Panc1 (cell line): ENCODE results near the gene ARMC3. TPM values are rescaled to one million over a fixed set of nuclear protein-coding genes. Genes with fewer than 3 reads are reported as not detected.

Experiments used
- ATAC-seq: fragments of 200-7000 bp; cut with Tn5 transposase; 2 replicates; pipeline ENCODE4 v1.9.1; 2020; ENCODE audit warnings: mild to moderate bottlenecking, moderate library complexity
- BruUV-seq: library from RNA; stranded (reverse); fragments of 400-500 nt; replicated peaks from 2 replicates; lab custom pipeline; 2021; lab: Mats Ljungman, UMichigan
- CTCF ChIA-PET: fragments of 300-600 bp; sonication (Branson Sonifier 250); formaldehyde crosslinking; loops from one replicate; lab custom pipeline; 2022; ENCODE audit warnings: antibody characterized with exemption; lab: Charles Lee
- POLR2A ChIA-PET: fragments of 300-600 bp; sonication (Branson Sonifier 250); formaldehyde crosslinking; loops from one replicate; lab custom pipeline; 2022; ENCODE audit warnings: antibody characterized with exemption; lab: Charles Lee
- DNase-seq: peaks from one replicate; pipeline ENCODE4 v3.0.0-alpha.2; 2010; ENCODE audit warnings: low read depth, low spot score
- H3K27ac ChIP-seq: 2 replicates; pipeline ENCODE4 v1.5.1; 2011; ENCODE audit warnings: mild to moderate bottlenecking, low read length, inconsistent platforms
- H3K27me3 ChIP-seq: fragments of 200-500 bp; sonication (Bioruptor generic); 2 replicates; pipeline ENCODE4 v1.6.0; 2014; ENCODE audit warnings: low read length, inconsistent platforms; ENCODE audit not compliant: control insufficient read depth, insufficient read depth
- H3K36me3 ChIP-seq: fragments of 200-500 bp; sonication (Bioruptor generic); 2 replicates; pipeline ENCODE4 v1.5.1; 2014; ENCODE audit warnings: inconsistent platforms, mild to moderate bottlenecking, low read length, moderate library complexity; ENCODE audit not compliant: control insufficient read depth, insufficient read depth
- H3K4me1 ChIP-seq: 2 replicates; pipeline ENCODE4 v1.5.1; 2011; ENCODE audit warnings: inconsistent platforms, mild to moderate bottlenecking, low read length, moderate library complexity; ENCODE audit not compliant: control insufficient read depth, insufficient read depth
- H3K4me3 ChIP-seq, 2 experiments: 2 replicates each; pipeline ENCODE4 v1.5.1; 2011 to 2012; ENCODE audit warnings: low read depth in 2 of 2, low read length in 2 of 2, mild to moderate bottlenecking in 2 of 2, inconsistent platforms in 1 of 2, moderate library complexity in 1 of 2
- H3K9me3 ChIP-seq: fragments of 200-500 bp; sonication (Bioruptor generic); 2 replicates; pipeline ENCODE4 v1.5.1; 2014; ENCODE audit warnings: low read depth, mild to moderate bottlenecking, inconsistent platforms, low read length, moderate library complexity; ENCODE audit not compliant: control insufficient read depth, insufficient read depth
- POLR2AphosphoS5 ChIP-seq: IDR thresholded peaks from 2 replicates; pipeline ENCODE4 v1.6.1; 2012; ENCODE audit warnings: mild to moderate bottlenecking, low read depth, low read length, moderate library complexity
- SIN3A ChIP-seq: IDR thresholded peaks from 2 replicates; pipeline ENCODE4 v1.6.1; 2012; ENCODE audit warnings: low read depth, mild to moderate bottlenecking, low read length, moderate library complexity, borderline replicate concordance; ENCODE audit not compliant: insufficient read depth
- TCF7L2 ChIP-seq: IDR thresholded peaks from 2 replicates; pipeline ENCODE4 v1.6.1; 2011; ENCODE audit warnings: mild to moderate bottlenecking, low read depth, low read length, inconsistent platforms
- in situ Hi-C: cut with HindIII; loops from 2 replicates; pipeline ENCODE4 v1.10.0; 2016; ENCODE audit warnings: low sequenced_read_pairs, low pct_unique_long_range_greater_than_20kb
- intact Hi-C: fragments of 100-400 bp; cut with micrococcal nuclease; formaldehyde crosslinking; loops from one replicate; pipeline ENCODE4 v1.10.0; 2022; ENCODE audit not compliant: unreplicated experiment
- total RNA-seq: library from RNA; stranded (reverse); gene quantifications from one replicate; pipeline ENCODE4 v1.2.1, GENCODE V29; 2021; ENCODE audit not compliant: unreplicated experiment
- TF ChIP-seq, protein P1 (sequence below), 2 experiments: IDR thresholded peaks; 2 replicates each; pipeline ENCODE4 v1.6.1; 2011 to 2012; ENCODE audit warnings: low read depth in 2 of 2, control low read depth in 1 of 2, low read length in 1 of 2, mild to moderate bottlenecking in 1 of 2, moderate library complexity in 1 of 2; ENCODE audit not compliant: insufficient read depth in 1 of 2
- TF ChIP-seq, protein P2 (sequence below): fragments of 450-650 bp; IDR thresholded peaks from 2 replicates; pipeline ENCODE4 v1.5.1; 2017; ENCODE audit warnings: mild to moderate bottlenecking

ARMC3 gene
- total RNA-seq, 1 experiment from 2014 or later, result 1.0 TPM

GRCh38 chr10:22895252-22895651 is 32.6 kb upstream of the ARMC3 start:
- in situ Hi-C loops (no loop called here), intact Hi-C loops (no loop called here)
- no peaks in the 10 kb centered on the region for H3K36me3 ChIP-seq
- TF ChIP-seq POLR2AphosphoS5 (no peak), TCF7L2 (no peak), SIN3A (no peak)
- TF ChIP-seq, protein P1, sequence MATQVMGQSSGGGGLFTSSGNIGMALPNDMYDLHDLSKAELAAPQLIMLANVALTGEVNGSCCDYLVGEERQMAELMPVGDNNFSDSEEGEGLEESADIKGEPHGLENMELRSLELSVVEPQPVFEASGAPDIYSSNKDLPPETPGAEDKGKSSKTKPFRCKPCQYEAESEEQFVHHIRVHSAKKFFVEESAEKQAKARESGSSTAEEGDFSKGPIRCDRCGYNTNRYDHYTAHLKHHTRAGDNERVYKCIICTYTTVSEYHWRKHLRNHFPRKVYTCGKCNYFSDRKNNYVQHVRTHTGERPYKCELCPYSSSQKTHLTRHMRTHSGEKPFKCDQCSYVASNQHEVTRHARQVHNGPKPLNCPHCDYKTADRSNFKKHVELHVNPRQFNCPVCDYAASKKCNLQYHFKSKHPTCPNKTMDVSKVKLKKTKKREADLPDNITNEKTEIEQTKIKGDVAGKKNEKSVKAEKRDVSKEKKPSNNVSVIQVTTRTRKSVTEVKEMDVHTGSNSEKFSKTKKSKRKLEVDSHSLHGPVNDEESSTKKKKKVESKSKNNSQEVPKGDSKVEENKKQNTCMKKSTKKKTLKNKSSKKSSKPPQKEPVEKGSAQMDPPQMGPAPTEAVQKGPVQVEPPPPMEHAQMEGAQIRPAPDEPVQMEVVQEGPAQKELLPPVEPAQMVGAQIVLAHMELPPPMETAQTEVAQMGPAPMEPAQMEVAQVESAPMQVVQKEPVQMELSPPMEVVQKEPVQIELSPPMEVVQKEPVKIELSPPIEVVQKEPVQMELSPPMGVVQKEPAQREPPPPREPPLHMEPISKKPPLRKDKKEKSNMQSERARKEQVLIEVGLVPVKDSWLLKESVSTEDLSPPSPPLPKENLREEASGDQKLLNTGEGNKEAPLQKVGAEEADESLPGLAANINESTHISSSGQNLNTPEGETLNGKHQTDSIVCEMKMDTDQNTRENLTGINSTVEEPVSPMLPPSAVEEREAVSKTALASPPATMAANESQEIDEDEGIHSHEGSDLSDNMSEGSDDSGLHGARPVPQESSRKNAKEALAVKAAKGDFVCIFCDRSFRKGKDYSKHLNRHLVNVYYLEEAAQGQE (IDR thresholded peaks at IDR 0.05; ENCODE audit: insufficient read depth in 1 of 2, low read depth in 2 of 2, low read length in 1 of 2), result no peak
- TF ChIP-seq, protein P2, sequence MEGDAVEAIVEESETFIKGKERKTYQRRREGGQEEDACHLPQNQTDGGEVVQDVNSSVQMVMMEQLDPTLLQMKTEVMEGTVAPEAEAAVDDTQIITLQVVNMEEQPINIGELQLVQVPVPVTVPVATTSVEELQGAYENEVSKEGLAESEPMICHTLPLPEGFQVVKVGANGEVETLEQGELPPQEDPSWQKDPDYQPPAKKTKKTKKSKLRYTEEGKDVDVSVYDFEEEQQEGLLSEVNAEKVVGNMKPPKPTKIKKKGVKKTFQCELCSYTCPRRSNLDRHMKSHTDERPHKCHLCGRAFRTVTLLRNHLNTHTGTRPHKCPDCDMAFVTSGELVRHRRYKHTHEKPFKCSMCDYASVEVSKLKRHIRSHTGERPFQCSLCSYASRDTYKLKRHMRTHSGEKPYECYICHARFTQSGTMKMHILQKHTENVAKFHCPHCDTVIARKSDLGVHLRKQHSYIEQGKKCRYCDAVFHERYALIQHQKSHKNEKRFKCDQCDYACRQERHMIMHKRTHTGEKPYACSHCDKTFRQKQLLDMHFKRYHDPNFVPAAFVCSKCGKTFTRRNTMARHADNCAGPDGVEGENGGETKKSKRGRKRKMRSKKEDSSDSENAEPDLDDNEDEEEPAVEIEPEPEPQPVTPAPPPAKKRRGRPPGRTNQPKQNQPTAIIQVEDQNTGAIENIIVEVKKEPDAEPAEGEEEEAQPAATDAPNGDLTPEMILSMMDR, result no peak
- no peaks in the 10 kb centered on the region for H3K4me1 ChIP-seq
- no peaks in the 10 kb centered on the region for H3K9me3 ChIP-seq
- no peaks in the 10 kb centered on the region for H3K27me3 ChIP-seq
- ChIA-PET POLR2A (no interaction called here), CTCF (no interaction called here)
- H3K4me3 ChIP-seq, result no peak overlapping the region
- H3K27ac ChIP-seq, result no peak overlapping the region
- ATAC-seq, result no peak
- no peak for DNase-seq
- no TSS peak for BruUV-seq

DNA sequence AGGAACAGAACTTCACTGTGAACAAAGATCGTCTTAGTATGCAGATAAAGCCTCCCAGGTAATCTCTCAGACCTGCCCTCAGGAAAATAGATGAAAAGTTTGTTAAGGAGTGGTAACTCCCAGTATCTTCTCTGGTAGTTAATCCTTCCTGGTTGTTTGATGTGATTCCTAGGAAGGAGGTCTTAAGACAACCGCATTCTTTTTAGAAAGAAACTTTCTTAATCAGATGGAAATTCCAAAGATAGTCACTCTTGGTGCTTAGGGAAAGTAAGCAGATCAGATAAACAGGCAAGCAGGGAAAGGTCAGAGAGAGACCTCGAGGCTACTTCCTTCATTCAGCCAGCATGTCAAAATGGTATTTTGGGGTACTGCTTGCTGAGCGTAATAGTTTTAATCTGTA is 30.5 kb upstream of the ARMC3 start:
- Histone ChIP-seq H3K9me3 (no peaks in the 10 kb centered on the region), H3K36me3 (no peaks in the 10 kb centered on the region), H3K4me1 (no peaks in the 10 kb centered on the region), H3K27ac (no peak overlapping the region), H3K27me3 (no peaks in the 10 kb centered on the region), H3K4me3 (no peak overlapping the region)
- no peak for DNase-seq
- ChIA-PET POLR2A (no interaction called here), CTCF (no interaction called here)
- TF ChIP-seq SIN3A, result no peak
- TF ChIP-seq, protein P1 (IDR thresholded peaks at IDR 0.05; ENCODE audit: insufficient read depth in 1 of 2, low read depth in 2 of 2, low read length in 1 of 2), result no peak
- TF ChIP-seq, protein P2, result no peak
- intact Hi-C loops, result no loop called here
- no peak for ATAC-seq
- in situ Hi-C loops, result no loop called here
- BruUV-seq, result no TSS peak
